Central memory CD4-positive, alpha-beta T cell (primary cell): ENCODE measurements around the gene POFUT2.
"Not testable (repeated sequence)": the region's sequence is repeated elsewhere in the genome, so short reads cannot be mapped to it uniquely, and the experiment has no call there.

Source experiments
- DNase-seq: peaks from one replicate; pipeline ENCODE4 v3.0.0; 2022

POFUT2 gene

DNA sequence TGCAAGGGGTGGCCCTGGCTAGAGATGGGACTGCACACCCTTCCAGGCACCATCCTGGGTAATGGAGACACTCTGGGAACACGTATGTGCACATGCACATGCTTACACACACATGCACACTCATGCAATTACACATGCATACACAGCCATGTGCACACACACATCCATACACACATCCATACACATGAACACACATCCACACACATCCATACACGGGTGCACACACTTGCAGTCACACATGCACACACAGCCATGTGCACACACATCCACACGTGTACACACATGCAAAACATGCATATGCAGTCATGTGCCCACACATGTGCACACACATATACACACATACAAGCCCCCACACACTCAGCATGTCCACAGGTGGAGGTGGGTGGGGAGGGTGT lies 22.3 kb upstream of the POFUT2 start:
- DNase-seq: no peak

DNA sequence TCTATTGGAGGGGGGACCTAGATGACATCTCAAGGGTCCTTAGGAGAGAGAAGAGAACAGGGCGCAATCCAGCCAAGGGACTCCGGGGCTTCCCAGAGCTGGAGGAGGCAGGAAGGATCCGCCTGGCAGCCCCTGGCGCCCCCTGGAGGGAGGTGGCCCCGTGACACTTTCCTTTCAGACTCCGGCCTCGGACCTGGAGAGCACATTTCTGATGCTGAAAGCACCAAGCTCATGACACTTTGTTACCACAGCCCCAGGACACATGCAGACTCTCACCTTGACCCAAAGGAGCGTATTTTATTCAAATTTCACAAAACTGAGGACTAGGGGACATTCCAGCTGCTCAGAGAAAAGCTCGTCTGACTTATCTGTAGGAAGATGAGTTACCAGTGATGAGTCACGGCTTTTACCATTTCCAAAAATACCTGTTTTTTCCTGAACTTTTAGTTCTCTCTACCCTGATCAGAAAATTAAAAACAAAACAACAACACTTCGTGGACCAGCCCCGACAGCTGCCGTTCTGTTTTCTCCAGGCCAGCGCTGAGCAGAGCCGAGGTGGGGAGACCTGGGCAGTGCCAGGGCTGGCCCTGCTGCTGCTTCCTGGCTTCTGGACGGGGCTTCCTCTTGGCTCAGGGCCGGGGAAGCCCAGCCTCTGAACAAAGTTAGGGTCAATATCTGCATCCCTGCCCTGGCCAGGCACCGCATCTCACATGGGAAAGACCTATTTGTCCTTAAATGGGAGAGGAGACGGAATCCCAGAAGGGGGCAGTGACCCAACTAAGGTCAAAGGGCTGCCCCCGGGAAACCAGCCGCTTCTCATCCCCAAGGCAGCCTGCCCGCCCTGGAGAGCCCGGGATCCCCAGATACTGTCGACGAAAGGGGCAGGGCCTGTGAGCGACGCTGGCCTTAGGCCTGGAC lies 21.6 kb upstream of the POFUT2 start:
- DNase-seq: peak; percentile 12

DNA sequence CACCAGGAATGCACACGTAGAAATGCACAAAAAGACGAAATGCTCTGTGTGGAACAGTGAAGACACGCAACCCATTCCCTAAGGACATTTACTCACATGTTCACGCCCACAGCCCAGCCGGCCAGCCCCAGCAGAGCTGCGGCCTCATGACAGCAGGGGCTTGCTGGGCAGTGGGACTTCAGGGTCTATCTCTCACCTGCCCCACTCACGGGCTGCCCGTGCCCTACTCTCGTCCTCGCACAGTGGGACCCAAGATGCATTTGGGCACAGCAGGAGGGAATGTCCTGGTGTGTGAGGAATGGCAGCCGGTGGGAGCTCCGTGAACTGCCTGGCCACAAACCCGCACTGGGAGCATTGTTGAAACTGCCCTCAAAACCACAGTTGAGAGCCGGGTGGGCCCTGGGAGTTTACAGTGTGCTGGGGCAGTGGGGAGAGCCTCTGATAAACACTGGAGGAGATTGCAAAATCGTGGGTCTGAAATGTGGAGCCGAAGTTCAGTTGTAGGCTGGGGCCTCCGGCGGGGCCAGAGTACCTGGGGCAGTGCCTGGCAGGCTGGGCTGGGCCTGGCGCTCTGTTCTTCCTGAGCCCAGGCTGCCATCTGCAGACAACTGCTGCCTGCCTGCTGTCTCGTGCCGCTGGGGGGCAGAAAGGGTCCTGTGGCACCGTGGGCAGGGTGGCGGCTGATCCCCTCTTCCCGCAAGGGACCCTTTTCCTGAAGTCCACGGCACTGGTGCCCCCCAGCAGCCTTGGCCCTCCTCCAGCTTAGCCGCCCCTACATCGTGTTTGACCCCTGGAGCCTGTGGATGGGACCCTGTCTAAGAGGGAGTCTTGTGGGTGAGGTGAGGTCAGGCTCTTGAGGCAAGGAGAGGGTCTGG lies 20.7 kb upstream of the POFUT2 start:
- no peak for DNase-seq

DNA sequence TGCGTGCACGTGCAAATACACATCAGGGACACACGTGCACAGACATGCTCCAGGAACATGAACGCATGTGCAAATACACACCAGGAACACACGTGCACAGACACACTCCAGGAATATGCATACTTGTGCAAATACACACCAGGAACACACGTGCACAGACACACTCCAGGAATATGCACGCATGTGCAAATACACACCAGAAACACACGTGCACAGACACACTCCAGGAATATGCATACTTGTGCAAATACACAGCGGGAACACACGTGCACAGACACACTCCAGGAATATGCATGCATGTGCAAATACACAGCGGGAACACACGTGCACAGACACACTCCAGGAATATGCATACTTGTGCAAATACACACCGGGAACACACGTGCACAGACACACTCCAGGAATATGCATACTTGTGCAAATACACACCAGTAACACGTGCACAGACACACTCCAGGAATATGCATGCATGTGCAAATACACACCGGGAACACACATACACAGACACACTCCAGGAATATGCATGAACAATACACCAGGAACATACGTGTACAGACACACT lies 20.0 kb upstream of the POFUT2 start:
- DNase-seq: not testable (repeated sequence)

DNA sequence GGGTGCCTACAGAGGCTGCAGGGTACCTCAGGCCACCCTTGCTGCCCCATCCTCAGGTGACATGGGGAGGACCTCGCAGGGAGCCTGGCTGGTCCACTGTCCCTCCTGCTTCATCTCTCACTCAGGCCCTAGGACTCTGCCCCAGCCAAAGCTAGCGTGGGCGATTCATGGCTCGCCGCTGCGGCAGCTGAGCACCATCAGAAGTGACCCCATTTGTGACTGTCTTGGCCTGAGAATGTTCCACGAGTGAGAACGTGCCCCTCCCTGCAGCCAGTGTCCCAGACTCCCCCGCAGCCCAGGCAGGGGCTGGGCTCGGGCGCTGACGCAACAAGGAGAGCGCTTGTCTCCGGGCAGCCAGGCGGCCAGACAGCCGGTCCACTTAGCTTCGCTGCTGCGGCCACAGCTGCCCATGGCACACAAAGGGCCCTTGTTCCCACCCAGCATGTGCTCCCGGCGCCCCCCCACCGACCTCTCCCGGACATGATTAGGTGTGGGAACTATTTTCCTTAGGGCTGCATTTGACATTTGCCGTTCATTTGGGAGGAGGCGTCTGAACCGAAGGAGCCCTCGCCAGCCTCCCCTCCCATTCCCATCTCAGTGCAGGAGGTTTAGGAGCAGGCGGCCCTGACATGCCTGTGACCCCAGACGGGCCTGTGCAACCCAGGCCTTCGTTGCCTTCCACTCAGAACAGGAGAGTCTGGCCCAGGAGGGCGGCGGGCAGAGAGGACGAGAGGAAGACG lies 19.3 kb upstream of the POFUT2 start:
- DNase-seq: no peak

DNA sequence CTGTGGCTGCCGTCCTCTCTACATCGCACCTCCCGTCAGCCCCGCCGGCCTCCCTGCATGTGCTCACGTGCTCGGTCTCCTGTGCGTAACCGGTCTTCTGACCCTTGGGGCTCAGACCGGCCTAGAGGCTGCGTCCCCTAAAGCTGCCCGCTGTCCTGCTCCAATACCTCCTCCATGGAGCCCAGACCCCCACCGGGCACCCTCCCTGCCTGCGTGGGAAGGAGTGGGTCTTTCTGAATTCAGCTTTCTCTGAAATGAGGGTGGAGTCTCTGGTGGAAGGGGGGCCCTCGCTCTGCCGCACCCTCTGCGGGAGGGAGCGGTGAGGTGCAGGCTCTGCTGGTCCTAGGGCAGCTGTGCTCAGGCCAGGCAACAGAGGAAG lies 18.7 kb upstream of the POFUT2 start:
- no peak for DNase-seq

DNA sequence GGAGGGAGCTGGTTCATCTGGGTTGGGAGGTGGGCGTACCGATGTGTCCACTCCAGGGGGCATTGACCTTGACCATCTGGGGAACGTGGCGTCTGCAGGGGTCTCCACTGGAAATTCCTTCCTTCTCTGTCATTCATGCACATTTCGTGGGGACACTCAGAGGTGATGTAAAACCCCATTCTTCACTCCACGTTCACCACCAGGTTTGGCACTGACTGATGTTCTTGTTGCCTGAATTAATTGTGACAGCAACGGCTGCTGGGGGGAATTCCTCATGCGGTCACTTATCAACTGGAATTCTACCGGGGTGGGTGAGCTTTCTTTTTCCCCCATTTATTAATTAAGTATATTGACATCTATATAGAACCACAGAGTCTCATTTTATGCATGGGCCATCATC lies 18.1 kb upstream of the POFUT2 start:
- DNase-seq: no peak

DNA sequence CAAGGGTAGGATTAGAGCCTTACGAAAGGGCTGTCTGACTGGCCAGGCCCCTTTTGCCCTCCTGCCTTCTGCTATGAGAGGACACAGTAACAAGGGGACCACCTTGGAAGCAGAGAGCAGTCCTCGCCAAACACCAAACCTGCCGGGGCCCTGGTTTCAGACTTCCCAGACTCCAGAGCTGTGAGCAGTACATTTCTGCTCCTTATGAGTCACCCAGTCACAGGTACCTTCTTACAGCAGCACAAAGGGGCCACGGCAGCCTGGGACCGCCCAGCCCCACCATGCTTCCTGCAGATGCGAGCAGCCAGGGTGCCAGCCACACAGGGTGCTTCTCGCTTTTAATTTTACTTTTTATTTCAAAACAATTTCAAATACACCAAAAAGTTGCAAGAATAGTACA lies 17.2 kb upstream of the POFUT2 start:
- peak; percentile 29 for DNase-seq

DNA sequence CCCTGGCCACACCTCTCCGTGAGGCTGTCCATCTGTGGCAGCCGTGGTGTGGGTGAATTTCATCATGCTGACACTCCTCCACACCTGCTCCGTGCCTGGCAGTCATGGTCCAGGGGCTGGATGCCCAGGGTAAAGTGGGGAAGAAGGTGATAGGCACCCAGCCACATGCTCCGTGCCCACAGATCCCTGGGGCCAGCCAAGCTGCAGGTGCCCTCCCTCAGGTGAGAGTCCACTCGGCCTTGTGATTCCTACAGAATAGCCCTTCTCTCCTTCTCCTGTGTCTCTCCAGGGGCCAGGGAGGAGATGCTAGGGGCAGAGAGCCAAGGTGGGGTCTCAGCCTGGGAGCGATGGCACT lies 16.8 kb upstream of the POFUT2 start:
- no peak for DNase-seq

DNA sequence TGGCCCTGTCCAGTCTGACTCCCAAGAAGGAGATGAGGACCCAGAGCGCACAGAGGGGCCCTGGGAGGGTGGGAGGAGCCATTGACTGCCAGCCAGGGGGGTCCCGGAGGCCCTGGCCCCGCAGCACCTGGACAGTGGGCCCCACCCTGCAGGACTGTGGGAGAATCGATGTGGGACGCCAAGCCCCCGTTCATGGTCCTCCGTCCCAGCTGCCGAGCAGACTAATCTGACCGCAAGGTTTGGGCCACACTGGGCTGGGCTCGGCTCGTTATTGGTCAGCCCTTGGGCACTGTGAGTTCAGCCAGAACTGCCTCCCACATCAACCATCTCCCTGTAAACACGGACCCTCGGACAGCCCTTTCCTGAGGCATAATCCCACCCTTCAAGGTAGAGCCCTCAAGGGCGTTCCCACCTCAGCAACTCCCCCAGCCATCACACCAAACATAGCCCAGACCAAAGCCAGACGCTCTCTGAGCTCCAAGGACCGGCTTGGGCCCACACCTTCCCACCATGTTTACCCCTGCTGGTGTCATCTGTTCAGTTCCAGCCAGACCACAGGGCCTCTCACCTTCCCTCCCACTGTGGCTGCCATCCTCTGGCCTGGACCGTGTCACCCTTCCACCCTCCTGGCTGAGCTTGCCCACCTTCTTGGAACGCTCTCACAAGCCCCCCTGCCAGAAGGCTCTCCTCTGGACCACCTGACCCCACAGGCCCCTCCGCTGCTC lies 16.2 kb upstream of the POFUT2 start:
- no peak for DNase-seq

DNA sequence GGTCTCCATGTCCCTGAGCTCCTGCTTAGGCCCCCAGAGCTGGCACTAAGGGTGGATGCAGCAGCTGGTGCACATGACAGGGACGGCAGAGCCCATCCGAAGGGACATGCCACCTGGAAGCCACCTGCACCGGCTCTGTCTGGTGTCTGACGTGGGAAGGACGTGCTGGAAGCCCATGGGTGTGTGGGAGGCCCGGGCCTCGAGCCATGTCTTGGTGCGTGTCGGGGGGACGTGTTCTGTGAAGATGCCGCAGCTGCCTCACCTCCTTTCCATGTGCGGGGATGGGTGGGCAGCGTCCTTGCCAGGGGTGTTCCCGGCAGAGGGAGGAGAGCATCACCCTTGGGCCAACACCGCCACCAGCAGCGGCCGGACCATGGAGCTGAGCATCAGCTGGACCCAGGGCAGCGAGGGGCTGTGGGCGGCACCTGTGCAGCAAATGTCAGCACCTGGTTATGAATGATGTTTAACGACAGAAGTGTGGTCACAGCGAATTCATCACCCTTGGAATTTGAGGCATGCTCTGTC lies 15.5 kb upstream of the POFUT2 start:
- DNase-seq: no peak

DNA sequence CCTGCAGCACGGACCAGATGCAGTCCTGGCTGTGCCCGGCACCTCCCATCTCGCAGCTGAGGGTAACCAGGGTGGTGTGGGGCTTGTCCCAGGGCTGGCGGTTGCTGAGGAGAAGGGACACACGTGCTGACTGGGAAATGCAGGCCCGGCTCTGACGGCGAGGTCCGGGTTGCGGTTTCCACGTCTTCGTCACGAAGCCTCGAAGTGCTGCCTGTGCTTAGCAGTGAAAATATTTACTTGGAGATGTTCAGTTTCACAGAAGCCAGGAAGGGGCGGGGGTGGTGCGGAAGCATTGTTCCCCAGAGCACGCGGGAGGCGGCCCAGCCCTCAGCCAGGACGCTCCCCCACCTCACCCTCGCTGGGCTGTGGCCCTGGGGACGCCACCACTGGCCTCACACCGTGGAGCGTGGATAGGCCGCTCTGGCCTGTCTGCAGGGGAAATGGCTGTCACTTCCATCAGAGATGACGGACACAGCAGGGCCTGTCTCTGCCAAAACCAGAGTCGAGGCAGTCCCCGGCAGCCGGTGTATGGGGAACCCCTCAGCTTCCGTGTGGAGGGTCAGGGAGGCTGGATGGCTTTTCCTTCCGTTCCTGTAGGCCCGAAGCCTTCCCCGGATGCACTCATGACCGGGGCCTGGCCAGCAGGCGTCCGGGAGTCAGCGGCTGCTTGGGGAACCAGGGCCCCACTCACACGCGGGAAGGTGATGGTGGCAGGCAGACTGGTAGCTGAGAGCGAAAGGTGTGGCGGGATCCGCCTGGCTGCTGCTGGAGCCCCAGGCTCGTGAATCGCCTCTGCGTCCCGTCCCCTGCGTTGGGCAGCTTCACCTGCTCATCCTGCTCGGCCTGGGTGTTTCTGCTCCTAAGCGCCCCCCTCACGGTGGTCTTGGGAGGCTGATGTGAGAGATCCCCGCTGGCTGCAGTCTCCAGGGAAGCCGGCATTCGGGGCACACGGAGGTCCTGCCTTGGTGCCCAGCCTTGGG lies 14.7 kb upstream of the POFUT2 start:
- DNase-seq: peak; percentile 73

DNA sequence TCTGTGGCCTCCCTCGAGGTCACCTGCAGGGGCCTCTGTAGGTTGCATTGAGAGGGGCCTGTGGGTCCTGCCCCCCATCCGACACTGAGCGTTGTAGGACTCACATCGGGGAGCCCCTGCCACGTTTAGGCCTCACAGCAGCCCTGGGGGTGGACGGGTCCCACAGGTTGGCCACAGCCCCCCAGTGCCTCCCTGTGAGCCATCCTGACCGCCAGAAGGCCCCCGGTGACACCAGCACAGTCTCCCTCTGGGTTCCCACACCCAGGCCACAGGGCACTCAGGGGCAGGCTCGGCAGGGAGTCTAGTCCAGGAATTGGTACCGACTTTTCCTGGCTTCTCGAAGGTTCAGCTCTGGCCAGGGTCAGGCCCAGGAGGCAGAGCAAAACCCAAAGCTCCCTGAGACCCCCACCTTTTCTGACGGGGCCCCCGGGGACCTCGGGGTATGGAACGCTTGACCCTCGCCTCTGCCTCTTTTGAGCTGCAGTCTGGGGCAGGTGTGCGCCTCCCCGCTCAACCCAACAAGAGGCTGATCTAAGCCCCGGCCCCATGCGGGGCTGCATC lies 13.9 kb upstream of the POFUT2 start:
- DNase-seq: no peak

DNA sequence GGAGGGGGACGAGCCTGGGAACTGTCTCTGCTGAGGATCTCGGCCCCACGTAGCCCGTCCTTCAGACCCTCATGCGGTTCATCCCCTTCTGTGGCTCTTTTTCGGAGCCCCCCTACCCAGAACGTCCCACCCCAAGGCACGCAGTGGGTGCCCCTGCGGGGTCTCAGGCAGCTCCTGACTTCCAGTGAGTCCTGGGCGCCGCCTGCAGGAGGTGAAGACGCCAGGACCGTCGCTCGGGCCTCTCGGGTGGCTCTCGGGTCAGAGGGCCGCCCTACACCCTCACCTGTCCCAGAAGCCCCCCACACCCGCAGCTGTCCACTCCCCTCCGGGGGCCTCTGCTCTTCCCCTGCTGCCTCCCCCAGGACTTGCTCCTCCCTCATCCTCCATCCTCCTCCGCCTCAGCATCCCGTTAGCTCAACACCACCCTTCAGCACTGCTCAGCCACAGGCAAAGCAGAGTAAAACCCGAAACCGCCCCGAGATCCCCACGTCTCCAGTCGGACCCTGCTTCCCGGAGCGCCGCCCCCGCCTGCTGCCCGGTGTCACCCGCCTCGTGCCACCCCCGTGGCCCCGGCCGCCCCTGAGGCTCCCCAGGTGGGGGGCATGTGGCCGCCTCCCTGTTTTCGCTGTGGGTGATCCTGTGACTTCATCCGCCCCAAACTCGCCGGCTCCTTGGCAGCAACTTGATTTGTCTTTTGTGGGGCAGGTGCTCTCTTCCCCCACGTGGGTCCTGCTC lies 13.3 kb upstream of the POFUT2 start:
- DNase-seq: no peak

DNA sequence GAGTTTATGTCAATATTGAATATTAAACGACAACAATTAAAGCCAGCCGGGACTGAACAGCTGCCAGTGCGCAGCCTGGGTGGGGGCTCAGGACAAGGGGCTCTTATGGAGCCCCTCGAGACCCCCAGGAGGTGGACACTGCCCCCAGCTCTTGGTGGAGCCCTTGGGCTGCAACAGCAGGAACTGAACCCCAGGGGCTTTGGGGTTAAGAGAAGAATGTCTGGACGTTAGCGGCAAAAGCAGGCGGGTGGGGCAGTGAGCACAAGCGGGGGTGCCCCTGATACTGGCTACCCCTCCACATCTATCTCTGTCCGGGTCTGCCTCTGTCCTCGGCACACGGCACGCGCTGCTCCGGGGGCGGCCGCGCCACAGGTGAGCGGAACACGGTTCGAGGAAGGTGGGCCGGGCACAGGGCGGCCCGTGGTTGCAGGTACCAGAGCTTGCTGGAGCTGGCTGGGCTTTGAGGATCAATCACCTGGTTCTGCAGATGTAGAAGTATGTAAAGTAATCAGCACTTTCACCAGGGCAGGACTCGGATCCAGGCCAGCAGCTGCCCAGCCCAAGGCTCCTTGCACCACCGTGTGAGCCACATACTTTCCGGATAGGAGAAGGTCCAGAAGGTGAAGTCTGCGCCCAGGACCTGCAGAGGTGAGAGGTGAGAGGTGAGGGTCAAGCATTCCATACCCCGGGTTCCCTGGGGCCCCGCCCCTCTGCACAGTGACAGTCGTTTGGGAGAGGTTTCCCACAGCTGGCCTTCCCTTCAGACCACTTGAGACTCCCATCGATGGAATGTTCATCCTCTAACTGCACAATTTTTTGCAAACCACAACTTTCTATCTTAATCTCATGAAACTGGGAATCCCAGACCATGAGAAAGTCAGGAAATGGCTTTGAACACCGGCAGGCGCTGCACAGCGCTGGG lies 12.4 kb upstream of the POFUT2 start:
- no peak for DNase-seq

DNA sequence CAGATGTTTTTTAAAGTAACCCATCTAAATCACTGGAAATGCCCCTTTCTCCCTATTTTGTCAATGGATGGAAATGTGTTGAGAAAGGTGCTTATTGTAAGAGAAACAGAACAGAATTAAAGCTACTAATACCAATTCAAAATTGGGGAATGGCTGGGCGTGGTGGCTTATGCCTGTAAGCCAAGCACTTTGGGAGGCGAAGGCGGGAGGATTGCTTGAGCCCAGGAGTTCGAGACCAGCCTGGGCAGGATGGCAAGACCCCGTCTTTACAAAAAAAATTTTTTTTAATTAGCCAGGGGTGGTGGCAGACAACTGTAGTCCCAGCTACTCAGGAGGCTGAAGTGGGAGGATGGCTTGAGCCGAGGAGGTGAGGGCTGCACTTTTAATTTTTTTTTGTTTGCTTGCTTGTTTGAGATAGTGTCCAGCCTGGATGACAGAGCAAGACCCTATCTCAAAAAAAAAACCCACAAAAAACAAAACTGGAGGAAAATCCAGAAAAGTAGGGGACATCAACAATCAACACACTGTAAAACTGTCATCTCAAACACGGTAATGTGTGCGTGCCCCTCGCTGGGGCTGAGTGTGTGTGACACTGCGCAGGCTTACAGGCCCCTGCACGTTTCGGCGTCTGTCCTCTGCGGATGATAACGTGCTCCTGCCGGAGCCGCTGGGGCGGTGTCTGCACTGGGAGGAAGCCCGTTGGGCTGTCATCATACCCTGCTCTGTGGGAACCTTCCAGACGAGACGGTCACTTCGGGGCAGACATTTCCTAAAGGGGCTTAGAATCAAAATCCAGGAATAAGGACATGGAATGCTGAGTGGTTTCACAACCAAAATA lies 11.6 kb upstream of the POFUT2 start:
- no peak for DNase-seq

DNA sequence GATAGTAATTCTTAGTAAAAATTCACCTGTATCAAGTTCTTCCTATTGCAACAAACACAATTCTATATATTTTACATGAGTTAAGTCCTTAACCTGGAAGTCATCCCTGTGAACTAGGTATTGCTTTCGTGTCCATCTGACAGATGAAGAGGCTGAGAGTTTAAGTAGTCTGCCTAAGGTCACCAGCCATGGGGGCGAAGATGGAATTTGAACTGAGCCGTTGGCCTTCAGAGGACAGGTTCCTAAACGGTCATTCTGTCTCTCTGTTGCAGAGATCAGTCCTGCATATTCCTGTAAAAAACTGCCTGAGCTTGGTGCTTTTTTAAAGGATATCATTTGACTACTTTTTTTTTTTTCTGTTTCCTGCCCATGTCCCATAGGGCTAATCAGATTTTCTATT lies 10.2 kb upstream of the POFUT2 start:
- no peak for DNase-seq

DNA sequence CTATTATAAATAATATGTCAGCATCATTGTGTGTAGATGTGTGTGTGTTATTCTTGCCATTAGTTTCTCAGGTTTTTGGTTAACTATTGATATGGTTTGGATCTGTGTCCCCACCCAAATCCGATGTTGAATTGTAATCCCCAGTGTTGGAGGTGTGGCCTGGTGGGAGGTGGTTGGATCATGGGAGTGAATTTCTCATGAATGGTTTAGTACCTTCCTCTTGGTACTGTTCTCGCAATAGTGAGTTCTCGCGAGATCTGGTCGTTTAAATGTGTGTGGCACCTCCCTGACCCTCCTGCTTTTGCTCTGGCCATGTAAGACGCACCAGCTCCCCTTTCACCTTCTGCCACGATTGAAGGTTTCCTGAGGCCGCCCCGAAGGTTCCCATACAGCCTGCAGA lies 9.6 kb upstream of the POFUT2 start:
- no peak for DNase-seq
